SH-SY5Y (cell line): ENCODE results near the gene MRPS23.

ENCODE experiments used
- GATA2 ChIP-seq: IDR thresholded peaks from 2 replicates; pipeline ENCODE4 v1.6.1; 2011; ENCODE audit warnings: mild to moderate bottlenecking, low read depth, low read length
- GATA3 ChIP-seq: IDR thresholded peaks from 2 replicates; pipeline ENCODE4 v1.6.1; 2011; ENCODE audit warnings: low read depth, mild to moderate bottlenecking, low read length, moderate library complexity

Gene MRPS23

DNA sequence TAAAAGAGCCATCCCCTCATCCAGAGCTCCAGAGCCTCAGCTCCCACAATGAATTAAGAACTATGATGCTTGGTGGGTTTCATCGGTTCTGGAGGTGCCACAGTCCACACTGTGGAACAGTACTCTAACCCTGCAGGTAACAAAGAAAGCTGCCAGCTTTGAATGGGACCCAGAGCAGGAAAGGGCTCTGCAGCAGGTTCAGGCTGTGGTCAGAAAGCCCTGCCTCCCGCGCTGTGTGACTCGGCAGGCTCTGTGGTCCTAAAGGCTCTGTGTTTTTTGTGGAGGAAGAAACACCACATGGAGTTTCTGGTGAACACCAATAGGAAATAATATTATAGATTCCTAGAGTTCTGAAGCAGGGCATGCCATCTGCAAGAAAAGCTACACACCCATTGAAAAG, 32.5 kb downstream of the MRPS23 start:
- TF ChIP-seq GATA2 (no peak), GATA3 (no peak)

GRCh38 chr17:57814421-57814820, 35.4 kb downstream of the MRPS23 start:
- TF ChIP-seq GATA3 = no peak
- TF ChIP-seq GATA2 = no peak

DNA sequence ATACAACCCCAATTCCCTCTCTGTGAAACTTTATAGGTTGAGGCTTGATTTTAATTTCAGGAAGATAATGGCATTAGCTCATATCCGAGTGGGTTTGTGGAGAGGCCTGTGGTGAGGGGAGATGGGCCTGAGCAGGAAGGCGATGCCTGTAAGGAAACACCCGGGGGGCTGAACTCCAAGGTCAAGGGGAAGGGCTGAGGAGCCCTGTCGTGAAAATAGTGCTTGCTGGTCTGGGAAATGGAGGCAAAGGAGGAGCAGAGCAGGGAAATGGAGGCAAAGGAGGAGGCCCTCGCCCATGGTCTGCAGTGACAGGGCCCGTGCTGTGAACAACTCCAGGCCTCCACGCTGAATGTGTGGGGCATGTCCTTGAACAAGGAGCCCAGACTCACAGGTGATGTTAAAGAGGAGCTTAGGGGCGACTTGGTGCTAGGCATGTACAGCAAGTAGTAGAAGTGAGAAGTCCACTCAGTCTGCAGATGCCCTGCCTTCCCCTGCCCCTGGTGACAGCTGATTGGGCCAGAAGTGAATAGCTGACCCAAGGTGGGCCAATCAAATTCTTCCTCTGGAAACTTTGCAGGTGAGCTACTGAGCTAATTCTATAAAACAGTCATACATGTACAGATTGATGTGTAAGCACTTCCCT, 38.1 kb downstream of the MRPS23 start:
- no peak for TF ChIP-seq GATA2
- no peak for TF ChIP-seq GATA3

DNA sequence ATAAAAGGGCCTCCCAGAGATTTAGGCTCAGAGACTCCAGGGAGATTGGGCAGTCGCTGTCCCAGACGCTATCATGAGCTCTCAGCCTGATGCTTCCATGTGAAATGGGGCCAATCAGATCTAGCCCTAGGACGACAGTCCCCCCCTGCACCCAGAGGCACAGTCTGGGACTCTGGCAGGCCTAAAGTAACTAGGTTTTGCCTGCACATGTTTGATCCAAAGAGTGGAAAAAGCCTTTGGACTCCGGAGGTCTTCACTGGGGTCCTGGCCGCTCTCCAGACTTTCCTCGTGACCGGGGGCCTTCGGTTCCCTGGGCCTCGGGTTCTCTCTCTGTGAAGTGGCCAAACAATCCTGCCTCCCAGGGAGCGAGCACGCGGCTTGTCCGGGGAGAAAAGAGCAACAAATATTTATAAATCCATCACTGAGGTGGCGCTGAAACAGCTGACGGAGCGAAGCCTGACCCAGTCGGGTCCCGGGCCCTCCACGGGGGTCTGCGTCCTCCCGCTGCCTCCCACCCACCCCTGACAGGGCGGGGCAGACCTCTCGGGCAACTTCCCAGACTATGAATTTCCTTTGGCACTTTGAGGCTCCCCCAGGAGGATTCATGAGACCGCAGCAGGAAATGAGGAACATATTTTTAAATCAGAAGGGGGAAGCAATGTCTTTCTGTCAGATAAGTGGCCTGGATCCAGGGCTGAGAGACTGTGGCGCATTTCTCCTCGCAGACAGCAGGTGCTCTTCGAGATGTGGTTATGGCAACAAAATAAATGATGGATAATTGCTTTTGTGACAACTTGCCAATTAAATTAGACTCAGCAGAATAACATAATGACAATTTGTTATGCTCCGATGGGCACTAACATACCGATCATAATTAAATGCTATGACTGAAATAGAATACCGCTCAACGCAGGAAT, 38.9 kb downstream of the MRPS23 start:
- TF ChIP-seq GATA2 (no peak), GATA3 (no peak)

DNA sequence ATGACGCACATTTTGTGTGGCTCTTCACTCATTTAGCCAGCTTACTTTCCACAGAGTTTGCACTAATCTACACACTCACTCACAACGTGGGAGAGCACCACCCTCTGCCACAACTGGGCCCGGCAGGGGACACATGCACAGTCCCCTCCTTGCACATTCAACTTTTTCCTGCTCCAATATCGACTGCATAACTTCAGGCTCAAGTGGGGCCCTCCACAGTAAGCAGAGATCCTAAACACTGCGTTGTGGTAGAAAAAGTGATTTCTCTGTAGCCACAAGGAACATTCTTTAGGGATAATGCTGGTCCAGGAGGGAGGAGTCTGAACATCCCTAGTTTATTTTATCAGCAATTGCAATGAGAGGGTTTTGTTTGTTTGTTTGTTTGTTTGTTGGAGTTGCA, 40.0 kb downstream of the MRPS23 start:
- no peak for TF ChIP-seq GATA2
- no peak for TF ChIP-seq GATA3

- TF ChIP-seq GATA2 (no peak), GATA3 (no peak)
Measured at GRCh38 chr17:57808882-57809281, 41.0 kb downstream of the MRPS23 start.

- TF ChIP-seq GATA3 = no peak
- TF ChIP-seq GATA2 = no peak
Measured at GRCh38 chr17:57806167-57806830, 43.5 kb downstream of the MRPS23 start.

DNA sequence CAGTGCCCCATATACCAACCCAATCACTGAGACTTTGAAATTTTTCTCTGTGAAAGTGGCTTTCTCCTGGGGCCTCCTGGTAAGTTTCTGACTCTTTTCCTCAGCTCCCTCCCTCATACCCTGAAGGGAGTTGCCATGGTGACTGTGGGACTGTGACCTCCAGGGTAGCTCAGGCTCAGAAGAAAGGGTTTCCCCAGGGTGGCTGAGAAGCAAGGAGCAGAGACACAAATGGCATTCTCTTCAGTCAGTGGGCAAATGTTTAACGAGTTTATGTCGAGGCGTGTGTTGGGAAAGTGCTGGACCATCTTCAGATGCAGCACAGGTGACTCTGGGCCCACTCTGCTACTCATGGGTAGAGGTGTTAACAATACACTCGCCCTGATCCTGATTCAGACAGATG, 46.8 kb downstream of the MRPS23 start:
- TF ChIP-seq GATA2 (no peak), GATA3 (no peak)

GRCh38 chr17:57801044-57801711, 48.7 kb downstream of the MRPS23 start:
- TF ChIP-seq GATA3 = no peak
- no peak for TF ChIP-seq GATA2

GRCh38 chr17:57794841-57795240, 55.0 kb downstream of the MRPS23 start:
- TF ChIP-seq GATA2 (no peak), GATA3 (no peak)

DNA sequence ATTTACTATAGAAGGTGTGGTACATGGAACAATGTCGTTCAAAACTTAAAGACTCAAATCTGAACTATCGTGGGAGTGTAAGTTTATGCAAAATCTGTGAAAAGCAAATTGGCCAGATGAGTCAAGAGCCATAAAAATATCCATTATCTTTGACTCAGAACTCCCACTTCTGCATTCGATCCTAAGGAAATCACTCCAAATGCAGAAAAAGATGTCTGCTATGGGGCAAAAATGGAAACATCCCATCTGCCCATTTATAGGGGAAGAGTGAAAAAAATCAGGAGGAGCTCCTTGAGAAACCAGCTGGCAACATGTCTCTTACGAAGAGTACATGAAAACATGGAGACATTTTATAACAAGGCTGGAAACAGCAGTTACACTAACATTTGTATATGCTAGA, 61.1 kb downstream of the MRPS23 start:
- TF ChIP-seq GATA3 = no peak
- no peak for TF ChIP-seq GATA2

- TF ChIP-seq GATA3 (no peak), GATA2 (no peak)
Measured at GRCh38 chr17:57785022-57785421, 64.8 kb downstream of the MRPS23 start.
